GM12878 (cell line): Measurements from ENCODE around the gene ERC1. TPM values are rescaled to one million over a fixed set of nuclear protein-coding genes. Genes with fewer than 3 reads are reported as not detected.

ENCODE experiments used
- polyA plus RNA-seq, 11 experiments: library from polyadenylated mRNA; depleted of rRNA in 4 of 11; unstranded in 6 of 11; stranded (reverse) in 5 of 11; fragments of >200 nt; fragmentation: Nextera tagmentation in 4 of 11; fragmentation: Illumina TruSeq in 1 of 11; extraction: Ambion mirVana in 4 of 11; extraction: Trizol in 1 of 11; gene quantifications; 1 replicate in 1 of 11; 2 replicates in 10 of 11; pipeline versions ENCODE4 v1.2.1 to v1.2.3, GENCODE V29; 2011 to 2016; ENCODE audit warnings: inconsistent platforms in 2 of 11, missing spikeins in 2 of 11, low read depth in 1 of 11
- total RNA-seq, 4 experiments: library from RNA; depleted of rRNA in 3 of 4; stranded (reverse); fragments of >200 nt in 3 of 4; fragmentation: Illumina TruSeq in 1 of 4; extraction: Trizol in 1 of 4; gene quantifications; 2 replicates each; pipeline versions ENCODE4 v1.2.1 to v1.2.3, GENCODE V29; 2013 to 2021
- TF ChIP-seq, protein P1 (sequence below): fragments of 450-650 bp; formaldehyde crosslinking; IDR thresholded peaks from 2 replicates; pipeline ENCODE4 v1.4.0; 2022; ENCODE audit warnings: mild to moderate bottlenecking, moderate library complexity
- TF ChIP-seq, protein P2 (sequence below): fragments of 450-650 bp; IDR thresholded peaks from 2 replicates; pipeline ENCODE4 v1.6.1; 2017; ENCODE audit warnings: mild to moderate bottlenecking, moderate library complexity

ERC1 gene
- total and polyA plus RNA-seq, 10 of the 15 experiments (the other 5 are each of a cell fraction or from before 2014, with no cell fraction given), result 0.75 to 8.0 (median 5.0) TPM

DNA sequence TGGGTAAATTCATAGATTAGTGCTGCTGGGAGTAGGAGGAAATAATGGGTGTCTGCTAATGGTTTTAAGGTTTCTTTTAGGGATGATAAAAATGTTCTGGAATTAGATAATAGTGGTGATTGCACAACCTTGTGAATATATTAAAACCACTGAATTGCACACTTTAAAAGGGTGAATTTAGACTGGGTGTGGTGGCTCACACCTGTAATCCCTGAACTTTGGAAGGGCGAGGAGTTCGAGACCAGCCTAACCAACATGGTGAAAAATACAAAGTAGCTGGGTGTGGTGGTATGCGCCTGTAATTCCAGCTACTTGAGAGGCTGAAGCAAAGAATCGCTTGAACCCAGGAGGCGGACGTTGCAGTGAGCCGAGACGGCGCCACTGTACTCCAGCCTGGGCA, 42.8 kb upstream of the ERC1 start (continued):
- TF ChIP-seq, protein P1, sequence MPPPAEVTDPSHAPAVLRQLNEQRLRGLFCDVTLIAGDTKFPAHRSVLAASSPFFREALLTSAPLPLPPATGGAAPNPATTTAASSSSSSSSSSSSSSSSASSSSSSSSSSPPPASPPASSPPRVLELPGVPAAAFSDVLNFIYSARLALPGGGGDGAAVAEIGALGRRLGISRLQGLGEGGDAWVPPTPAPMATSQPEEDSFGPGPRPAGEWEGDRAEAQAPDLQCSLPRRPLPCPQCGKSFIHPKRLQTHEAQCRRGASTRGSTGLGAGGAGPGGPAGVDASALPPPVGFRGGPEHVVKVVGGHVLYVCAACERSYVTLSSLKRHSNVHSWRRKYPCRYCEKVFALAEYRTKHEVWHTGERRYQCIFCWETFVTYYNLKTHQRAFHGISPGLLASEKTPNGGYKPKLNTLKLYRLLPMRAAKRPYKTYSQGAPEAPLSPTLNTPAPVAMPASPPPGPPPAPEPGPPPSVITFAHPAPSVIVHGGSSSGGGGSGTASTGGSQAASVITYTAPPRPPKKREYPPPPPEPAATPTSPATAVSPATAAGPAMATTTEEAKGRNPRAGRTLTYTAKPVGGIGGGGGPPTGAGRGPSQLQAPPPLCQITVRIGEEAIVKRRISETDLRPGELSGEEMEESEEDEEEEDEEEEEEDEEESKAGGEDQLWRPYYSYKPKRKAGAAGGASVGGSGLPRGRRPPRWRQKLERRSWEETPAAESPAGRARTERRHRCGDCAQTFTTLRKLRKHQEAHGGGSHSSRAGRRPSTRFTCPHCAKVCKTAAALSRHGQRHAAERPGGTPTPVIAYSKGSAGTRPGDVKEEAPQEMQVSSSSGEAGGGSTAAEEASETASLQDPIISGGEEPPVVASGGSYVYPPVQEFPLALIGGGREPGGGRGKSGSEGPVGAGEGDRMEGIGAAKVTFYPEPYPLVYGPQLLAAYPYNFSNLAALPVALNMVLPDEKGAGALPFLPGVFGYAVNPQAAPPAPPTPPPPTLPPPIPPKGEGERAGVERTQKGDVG (CRISPR knock-in tag), result no peak
- TF ChIP-seq, protein P2, sequence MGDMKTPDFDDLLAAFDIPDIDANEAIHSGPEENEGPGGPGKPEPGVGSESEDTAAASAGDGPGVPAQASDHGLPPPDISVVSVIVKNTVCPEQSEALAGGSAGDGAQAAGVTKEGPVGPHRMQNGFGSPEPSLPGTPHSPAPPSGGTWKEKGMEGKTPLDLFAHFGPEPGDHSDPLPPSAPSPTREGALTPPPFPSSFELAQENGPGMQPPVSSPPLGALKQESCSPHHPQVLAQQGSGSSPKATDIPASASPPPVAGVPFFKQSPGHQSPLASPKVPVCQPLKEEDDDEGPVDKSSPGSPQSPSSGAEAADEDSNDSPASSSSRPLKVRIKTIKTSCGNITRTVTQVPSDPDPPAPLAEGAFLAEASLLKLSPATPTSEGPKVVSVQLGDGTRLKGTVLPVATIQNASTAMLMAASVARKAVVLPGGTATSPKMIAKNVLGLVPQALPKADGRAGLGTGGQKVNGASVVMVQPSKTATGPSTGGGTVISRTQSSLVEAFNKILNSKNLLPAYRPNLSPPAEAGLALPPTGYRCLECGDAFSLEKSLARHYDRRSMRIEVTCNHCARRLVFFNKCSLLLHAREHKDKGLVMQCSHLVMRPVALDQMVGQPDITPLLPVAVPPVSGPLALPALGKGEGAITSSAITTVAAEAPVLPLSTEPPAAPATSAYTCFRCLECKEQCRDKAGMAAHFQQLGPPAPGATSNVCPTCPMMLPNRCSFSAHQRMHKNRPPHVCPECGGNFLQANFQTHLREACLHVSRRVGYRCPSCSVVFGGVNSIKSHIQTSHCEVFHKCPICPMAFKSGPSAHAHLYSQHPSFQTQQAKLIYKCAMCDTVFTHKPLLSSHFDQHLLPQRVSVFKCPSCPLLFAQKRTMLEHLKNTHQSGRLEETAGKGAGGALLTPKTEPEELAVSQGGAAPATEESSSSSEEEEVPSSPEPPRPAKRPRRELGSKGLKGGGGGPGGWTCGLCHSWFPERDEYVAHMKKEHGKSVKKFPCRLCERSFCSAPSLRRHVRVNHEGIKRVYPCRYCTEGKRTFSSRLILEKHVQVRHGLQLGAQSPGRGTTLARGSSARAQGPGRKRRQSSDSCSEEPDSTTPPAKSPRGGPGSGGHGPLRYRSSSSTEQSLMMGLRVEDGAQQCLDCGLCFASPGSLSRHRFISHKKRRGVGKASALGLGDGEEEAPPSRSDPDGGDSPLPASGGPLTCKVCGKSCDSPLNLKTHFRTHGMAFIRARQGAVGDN, result no peak
